ENCODE measurements around the gene TCF12.

TCF12 gene

GRCh38 chr15:57152666-57153539, 234.5 kb downstream of the TCF12 start:
- Histone ChIP-seq H3F3A (ENCODE audit: insufficient read depth, low read length) (no peaks in the 10 kb centered on the region), H4K20me1 (ENCODE audit: insufficient read depth, low read length) (no peaks in the 10 kb centered on the region), H3K79me2 (ENCODE audit: insufficient read depth, low read length) (no peaks in the 10 kb centered on the region), H3K9me2 (ENCODE audit: low read depth, low read length) (no peaks in the 10 kb centered on the region), H3K9me3 (ENCODE audit: low read length) (peaks cover 8% of the 10 kb centered on the region), H3K27me3 (ENCODE audit: insufficient read depth, low read length) (no peaks in the 10 kb centered on the region), H3K9ac (ENCODE audit: low read length) (no peak overlapping the region), H3K27ac (ENCODE audit: low read depth, low read length, poor library complexity, severe bottlenecking) (no peak overlapping the region), H3K4me3 (ENCODE audit: low read depth, low read length, poor library complexity, severe bottlenecking) (no peak overlapping the region), H3K4me2 (ENCODE audit: low read length) (no peak overlapping the region), H3K36me3 (ENCODE audit: insufficient read depth, low read length) (peaks cover 49% of the 10 kb centered on the region), H2AFZ (ENCODE audit: low read length) (no peak overlapping the region), H3K4me1 (ENCODE audit: insufficient read depth, low read length, severe bottlenecking) (peaks cover 2% of the 10 kb centered on the region)
- no peak for TF ChIP-seq EZH2 (IDR thresholded peaks at IDR 0.05; ENCODE audit: borderline replicate concordance, low read length)

DNA sequence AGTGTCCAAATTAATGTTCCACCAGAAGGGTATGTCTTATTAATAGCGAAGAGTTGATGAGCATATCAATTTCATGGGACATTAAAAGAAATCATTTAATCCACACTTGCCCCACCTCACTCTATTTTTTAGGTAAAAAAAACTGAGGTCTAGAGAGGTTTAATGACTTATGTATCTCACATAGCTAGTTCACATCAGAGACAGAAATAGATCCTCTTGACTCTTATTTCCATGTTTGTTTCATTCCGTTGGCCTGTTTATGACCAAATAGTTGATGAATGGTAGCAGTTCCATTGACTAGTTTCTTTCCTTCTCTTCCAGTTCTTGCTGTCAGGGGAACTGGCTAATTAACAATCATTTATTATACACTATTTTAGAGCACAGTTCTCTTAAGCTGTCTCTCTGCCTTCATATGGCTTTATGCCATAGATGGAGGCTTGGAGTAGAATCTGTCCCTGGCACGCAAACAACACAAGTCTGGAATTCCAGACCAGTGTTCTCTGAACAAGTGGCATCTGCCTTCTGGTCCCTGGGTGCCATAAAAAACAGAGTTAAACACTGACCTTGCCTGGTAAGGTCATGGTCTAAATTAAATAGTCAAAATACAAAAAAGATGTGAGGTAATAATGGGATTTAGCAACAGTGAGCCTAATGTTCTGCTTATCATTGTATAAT, 237.9 kb downstream of the TCF12 start:
- Histone ChIP-seq H3K4me2 (ENCODE audit: low read length) (no peak overlapping the region), H3K9me3 (ENCODE audit: low read length) (peaks cover 4% of the 10 kb centered on the region), H3K4me3 (ENCODE audit: low read depth, low read length, poor library complexity, severe bottlenecking) (no peak overlapping the region), H3K4me1 (ENCODE audit: insufficient read depth, low read length, severe bottlenecking) (no peaks in the 10 kb centered on the region), H3K9ac (ENCODE audit: low read length) (no peak overlapping the region), H3K27me3 (ENCODE audit: insufficient read depth, low read length) (no peaks in the 10 kb centered on the region), H2AFZ (ENCODE audit: low read length) (no peak overlapping the region), H3K79me2 (ENCODE audit: insufficient read depth, low read length) (no peaks in the 10 kb centered on the region), H3F3A (ENCODE audit: insufficient read depth, low read length) (no peaks in the 10 kb centered on the region), H4K20me1 (ENCODE audit: insufficient read depth, low read length) (no peaks in the 10 kb centered on the region), H3K27ac (ENCODE audit: low read depth, low read length, poor library complexity, severe bottlenecking) (no peak overlapping the region), H3K36me3 (ENCODE audit: insufficient read depth, low read length) (peaks cover 24% of the 10 kb centered on the region), H3K9me2 (ENCODE audit: low read depth, low read length) (no peaks in the 10 kb centered on the region)
- TF ChIP-seq, protein P1, sequence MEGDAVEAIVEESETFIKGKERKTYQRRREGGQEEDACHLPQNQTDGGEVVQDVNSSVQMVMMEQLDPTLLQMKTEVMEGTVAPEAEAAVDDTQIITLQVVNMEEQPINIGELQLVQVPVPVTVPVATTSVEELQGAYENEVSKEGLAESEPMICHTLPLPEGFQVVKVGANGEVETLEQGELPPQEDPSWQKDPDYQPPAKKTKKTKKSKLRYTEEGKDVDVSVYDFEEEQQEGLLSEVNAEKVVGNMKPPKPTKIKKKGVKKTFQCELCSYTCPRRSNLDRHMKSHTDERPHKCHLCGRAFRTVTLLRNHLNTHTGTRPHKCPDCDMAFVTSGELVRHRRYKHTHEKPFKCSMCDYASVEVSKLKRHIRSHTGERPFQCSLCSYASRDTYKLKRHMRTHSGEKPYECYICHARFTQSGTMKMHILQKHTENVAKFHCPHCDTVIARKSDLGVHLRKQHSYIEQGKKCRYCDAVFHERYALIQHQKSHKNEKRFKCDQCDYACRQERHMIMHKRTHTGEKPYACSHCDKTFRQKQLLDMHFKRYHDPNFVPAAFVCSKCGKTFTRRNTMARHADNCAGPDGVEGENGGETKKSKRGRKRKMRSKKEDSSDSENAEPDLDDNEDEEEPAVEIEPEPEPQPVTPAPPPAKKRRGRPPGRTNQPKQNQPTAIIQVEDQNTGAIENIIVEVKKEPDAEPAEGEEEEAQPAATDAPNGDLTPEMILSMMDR (IDR thresholded peaks at IDR 0.05; ENCODE audit: low read length): no peak
- TF ChIP-seq EZH2 (IDR thresholded peaks at IDR 0.05; ENCODE audit: borderline replicate concordance, low read length): no peak

GRCh38 chr15:57158589-57158988, 240.1 kb downstream of the TCF12 start:
- no peaks in the 10 kb centered on the region for H3K9me2 ChIP-seq (ENCODE audit: low read depth, low read length)
- H3K9me3 ChIP-seq (ENCODE audit: low read length): no peaks in the 10 kb centered on the region
- H3K9ac ChIP-seq (ENCODE audit: low read length): no peak overlapping the region
- no peaks in the 10 kb centered on the region for H3K79me2 ChIP-seq (ENCODE audit: insufficient read depth, low read length)
- H3K36me3 ChIP-seq (ENCODE audit: insufficient read depth, low read length): peaks cover 19% of the 10 kb centered on the region
- H3K27me3 ChIP-seq (ENCODE audit: insufficient read depth, low read length): no peaks in the 10 kb centered on the region
- TF ChIP-seq, protein P1 (IDR thresholded peaks at IDR 0.05; ENCODE audit: low read length): no peak
- TF ChIP-seq EZH2 (IDR thresholded peaks at IDR 0.05; ENCODE audit: borderline replicate concordance, low read length): no peak
- no peaks in the 10 kb centered on the region for H4K20me1 ChIP-seq (ENCODE audit: insufficient read depth, low read length)
- H3K4me2 ChIP-seq (ENCODE audit: low read length): no peak overlapping the region
- no peak overlapping the region for H3K27ac ChIP-seq (ENCODE audit: low read depth, low read length, poor library complexity, severe bottlenecking)
- no peaks in the 10 kb centered on the region for H3F3A ChIP-seq (ENCODE audit: insufficient read depth, low read length)
- no peak overlapping the region for H2AFZ ChIP-seq (ENCODE audit: low read length)
- no peak overlapping the region for H3K4me3 ChIP-seq (ENCODE audit: low read depth, low read length, poor library complexity, severe bottlenecking)
- H3K4me1 ChIP-seq (ENCODE audit: insufficient read depth, low read length, severe bottlenecking): no peaks in the 10 kb centered on the region
